ENCODE data around the gene PTPMT1.
"Not testable (repeated sequence)": the region's sequence is repeated elsewhere in the genome, so short reads cannot be mapped to it uniquely, and the experiment has no call there.

PTPMT1 gene

GRCh38 chr11:47546274-47546673, 19.1 kb upstream of the PTPMT1 start:
- DNase-seq (ENCODE audit: low read depth) = not testable (repeated sequence)

GRCh38 chr11:47550288-47551047, 14.9 kb upstream of the PTPMT1 start:
- no peak for DNase-seq (ENCODE audit: low read depth)

GRCh38 chr11:47551086-47551485, 14.3 kb upstream of the PTPMT1 start:
- DNase-seq (ENCODE audit: low read depth) = no peak

DNA sequence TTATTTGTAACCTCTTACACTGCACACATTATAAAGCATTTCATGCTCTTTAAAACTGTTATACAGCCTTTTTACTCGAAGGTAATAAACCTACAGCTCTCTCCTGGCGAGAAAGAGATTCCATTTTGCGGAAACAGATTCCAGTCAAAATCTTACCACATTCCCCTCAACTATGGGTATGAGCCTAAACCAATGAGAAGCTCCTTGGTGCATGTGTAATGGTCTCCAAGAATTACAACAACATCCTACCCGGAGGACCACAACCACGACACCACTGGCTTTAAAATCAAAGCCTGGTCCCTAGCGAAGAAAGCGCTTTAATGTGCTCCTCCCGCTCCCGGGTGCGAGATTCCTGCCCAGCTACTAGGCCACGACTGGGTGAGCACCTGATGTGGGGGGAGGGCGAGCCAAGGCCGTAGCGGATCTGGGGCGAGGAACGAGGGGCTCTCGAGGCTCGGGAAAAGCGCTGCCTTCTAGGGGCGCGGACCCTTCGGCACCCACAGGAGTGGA, 13.3 kb upstream of the PTPMT1 start:
- no peak for DNase-seq (ENCODE audit: low read depth)

DNA sequence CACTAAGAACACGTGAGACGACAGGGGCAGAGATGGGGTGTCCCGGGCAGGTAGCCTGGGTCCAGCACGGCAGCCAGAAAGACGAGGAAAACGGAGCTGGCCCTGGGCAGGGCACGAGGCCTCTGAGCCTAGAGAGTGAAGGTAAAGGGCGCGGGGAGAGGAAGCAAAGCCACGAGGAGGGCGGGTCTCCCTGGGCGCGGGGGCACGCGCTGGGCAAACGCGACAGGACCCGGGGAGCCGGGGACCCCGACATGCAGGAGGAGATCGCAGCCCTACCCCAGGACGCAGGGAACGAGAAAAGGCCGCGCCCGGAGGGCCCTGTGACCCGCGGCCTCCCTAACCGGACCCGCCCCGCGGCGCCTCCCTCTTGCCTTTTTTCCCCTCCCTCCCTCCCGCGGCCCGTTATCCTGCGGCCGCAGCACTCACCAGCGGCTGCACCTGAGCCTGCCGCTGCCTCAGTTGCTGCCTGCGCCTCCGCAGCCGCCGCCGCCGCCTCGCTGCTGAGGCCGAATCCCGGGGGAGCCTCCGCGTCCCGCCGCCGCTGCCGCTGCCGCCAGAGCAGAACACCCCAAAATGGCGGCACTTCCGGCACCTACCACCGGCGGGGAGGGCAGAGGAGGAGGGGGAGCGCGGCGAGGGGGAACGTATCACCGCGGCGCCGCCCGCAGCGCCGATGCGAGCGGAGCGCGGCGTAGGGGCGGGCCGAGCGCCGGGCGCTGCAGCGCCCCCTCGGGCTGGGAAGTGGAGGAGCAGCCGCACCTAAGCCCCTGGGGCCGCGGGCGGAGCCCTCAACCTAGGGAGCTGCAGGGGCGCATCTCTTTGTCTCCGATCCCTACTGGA, 12.6 kb upstream of the PTPMT1 start, which contains the start of gene CELF1:
Gene CELF1, minus strand, starts transcription at position 567 of the 840 bp plus-strand sequence. CDS start 53,609 bp downstream, outside the sequence.
- peak; percentile 93 for DNase-seq (ENCODE audit: low read depth)

GRCh38 chr11:47553406-47553743, 12.0 kb upstream of the PTPMT1 start:
- no peak for DNase-seq (ENCODE audit: low read depth)

DNA sequence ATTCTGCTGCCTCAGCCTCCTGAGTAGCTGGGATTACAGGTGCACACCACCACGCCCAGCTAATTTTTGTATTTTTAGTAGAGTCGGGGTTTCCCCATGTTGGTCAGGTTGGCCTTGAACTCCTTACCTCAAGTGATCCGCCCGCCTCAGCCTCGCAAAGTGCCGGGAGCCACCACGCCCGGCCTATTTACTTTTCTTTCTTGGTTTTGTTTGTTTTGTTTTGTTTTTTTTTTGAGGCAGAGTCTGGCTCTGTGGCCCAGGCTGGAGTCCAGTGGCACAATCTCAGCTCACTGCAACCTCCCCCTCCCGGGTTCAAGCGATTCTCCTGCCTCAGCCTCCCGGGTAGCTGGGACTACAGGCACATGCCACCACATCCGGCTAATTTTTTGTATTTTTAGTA, 8.4 kb upstream of the PTPMT1 start:
- DNase-seq (ENCODE audit: low read depth) = not testable (repeated sequence)

GRCh38 chr11:47558695-47559094, 6.7 kb upstream of the PTPMT1 start:
- DNase-seq (ENCODE audit: low read depth) = no peak

DNA sequence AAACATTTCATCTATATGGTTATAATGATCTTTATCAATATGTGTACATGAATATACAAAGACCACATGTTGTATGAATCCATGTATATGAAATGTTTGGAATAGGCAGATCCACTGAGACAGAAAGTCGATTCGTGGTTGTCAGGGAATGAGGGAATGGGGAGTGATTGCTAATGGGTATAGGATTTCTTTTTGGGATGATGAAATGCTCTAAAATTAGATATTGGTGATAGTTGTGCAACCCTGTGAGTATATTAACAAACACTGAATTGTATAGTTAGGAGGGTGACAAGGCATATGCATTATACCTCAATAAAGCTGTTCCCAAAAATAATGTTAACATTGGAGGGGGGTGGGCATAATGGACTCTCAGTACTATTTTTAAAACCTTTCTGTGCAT, 5.0 kb upstream of the PTPMT1 start:
- no peak for DNase-seq (ENCODE audit: low read depth)

GRCh38 chr11:47562393-47562792, 3.0 kb upstream of the PTPMT1 start:
- DNase-seq (ENCODE audit: low read depth) = not testable (repeated sequence)

- not testable (repeated sequence) for DNase-seq (ENCODE audit: low read depth)
These were observed 1.0 kb upstream of the PTPMT1 start for GRCh38 chr11:47564366-47564765.

GRCh38 chr11:47564933-47565339, 463 bp upstream of the PTPMT1 start:
- no peak for DNase-seq (ENCODE audit: low read depth)

GRCh38 chr11:47566149-47566698, 825 bp downstream of the PTPMT1 start:
- no peak for DNase-seq (ENCODE audit: low read depth)

- DNase-seq (ENCODE audit: low read depth) = no peak
These were observed 4.2 kb downstream of the PTPMT1 start for GRCh38 chr11:47569646-47570045.

DNA sequence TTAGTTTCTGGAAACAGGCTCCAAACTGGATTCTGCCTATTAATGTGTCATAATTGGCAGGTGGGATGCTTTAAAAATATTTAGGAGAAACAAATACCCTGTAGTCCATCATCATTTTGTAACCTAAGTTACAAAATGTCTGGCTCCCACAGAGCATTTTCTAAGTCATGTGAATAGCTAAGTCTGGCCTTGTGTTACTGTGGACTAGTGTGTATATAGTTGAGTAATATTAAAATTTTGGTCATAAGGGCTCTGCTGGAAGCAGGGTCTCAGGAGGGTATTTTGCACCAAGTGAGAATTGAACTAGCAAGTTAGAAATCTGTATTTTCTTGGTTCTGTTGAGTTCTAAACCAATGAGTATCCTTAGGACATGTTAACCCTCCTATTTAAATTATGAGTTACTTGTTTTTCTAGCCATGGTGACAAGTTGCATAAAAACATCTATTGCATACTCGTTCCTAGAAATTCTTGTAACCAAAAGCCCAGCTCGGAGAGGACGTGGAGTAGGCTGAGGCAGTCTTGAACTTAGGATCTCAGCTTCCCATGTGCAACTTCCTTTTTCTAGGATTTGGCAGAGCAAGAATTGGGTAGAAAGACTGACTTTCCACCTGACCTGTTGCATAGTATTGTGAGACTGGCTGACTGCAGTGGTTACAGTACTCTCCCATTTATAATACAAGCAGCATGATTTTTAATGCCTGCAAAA, 5.4 kb downstream of the PTPMT1 start:
- DNase-seq (ENCODE audit: low read depth) = no peak

- no peak for DNase-seq (ENCODE audit: low read depth)
These were observed 5.9 kb downstream of the PTPMT1 start for GRCh38 chr11:47571357-47571729.

DNA sequence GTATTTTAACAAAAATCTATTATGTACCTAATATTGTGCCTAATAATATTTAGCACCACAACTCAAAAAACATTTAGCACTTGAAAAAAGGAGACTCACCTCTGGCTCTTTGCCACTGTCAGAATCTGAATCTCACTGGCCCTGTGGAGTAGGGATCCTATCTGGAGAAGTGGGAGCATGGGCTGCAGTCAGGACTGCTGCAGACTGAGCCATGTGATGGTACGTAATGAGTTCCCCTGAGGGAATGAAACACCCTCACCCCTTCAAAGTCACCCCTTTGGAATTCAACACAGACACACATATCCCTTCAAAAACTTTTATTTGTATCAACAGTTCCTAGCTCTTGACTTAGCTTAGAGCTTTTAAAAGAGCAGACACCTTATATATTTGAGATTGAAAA, 6.5 kb downstream of the PTPMT1 start:
- DNase-seq (ENCODE audit: low read depth) = no peak

GRCh38 chr11:47572715-47573255, 7.4 kb downstream of the PTPMT1 start:
- no peak for DNase-seq (ENCODE audit: low read depth)

GRCh38 chr11:47573321-47573720, 7.9 kb downstream of the PTPMT1 start:
- DNase-seq (ENCODE audit: low read depth) = no peak

- no peak for DNase-seq (ENCODE audit: low read depth)
These were observed 12.2 kb downstream of the PTPMT1 start for GRCh38 chr11:47577460-47578041.

Data from activated T-helper 1 cell treated with Interleukin-2 at 50 U/mL for 16 hours (primary cell).